Endothelial cell (in vitro differentiated cells): ENCODE data around the gene CAPN15. TPM values are rescaled to one million over a fixed set of nuclear protein-coding genes. Genes with fewer than 3 reads are reported as not detected.

Source experiments
- DNase-seq: peaks from one replicate; pipeline ENCODE4 v3.0.0; 2021; ENCODE audit warnings: low spot score
- H3K27ac Mint-ChIP-seq: one replicate; pipeline ENCODE4 v1.8.0; 2021; ENCODE audit warnings: mixed read lengths, inconsistent platforms; ENCODE audit not compliant: unreplicated experiment
- H3K27me3 Mint-ChIP-seq: one replicate; pipeline ENCODE4 v1.8.0; 2021; ENCODE audit warnings: mild to moderate bottlenecking, moderate library complexity, mixed read lengths, inconsistent platforms; ENCODE audit not compliant: unreplicated experiment
- H3K36me3 Mint-ChIP-seq: one replicate; pipeline ENCODE4 v1.8.0; 2021; ENCODE audit warnings: mild to moderate bottlenecking, low read depth, mixed read lengths, inconsistent platforms; ENCODE audit not compliant: unreplicated experiment
- H3K4me1 Mint-ChIP-seq: one replicate; pipeline ENCODE4 v1.8.0; 2021; ENCODE audit warnings: mild to moderate bottlenecking, mixed read lengths, inconsistent platforms; ENCODE audit not compliant: unreplicated experiment
- H3K4me3 Mint-ChIP-seq: one replicate; pipeline ENCODE4 v1.8.0; 2021; ENCODE audit warnings: mild to moderate bottlenecking, mixed read lengths, inconsistent platforms; ENCODE audit not compliant: unreplicated experiment
- H3K9me3 Mint-ChIP-seq: one replicate; pipeline ENCODE4 v1.8.0; 2021; ENCODE audit warnings: mixed read lengths, inconsistent platforms; ENCODE audit not compliant: unreplicated experiment
- total RNA-seq: library from RNA; stranded (reverse); fragmentation: NEBNext Ultra II Directional; extraction: Animal tissue kit (Norgen Biotek cat#: 25700); gene quantifications from one replicate; pipeline ENCODE4 v1.2.1, GENCODE V29; 2021; ENCODE audit not compliant: unreplicated experiment
- TF ChIP-seq, protein P1 (sequence below): fragments of 200-600 bp; sonication (generic); IDR thresholded peaks from one replicate; pipeline ENCODE4 v1.5.0; 2021; ENCODE audit warnings: antibody characterized with exemption; ENCODE audit not compliant: unreplicated experiment

Gene CAPN15
- total RNA-seq, 1 donor from 2014 or later: 49.0 TPM

DNA sequence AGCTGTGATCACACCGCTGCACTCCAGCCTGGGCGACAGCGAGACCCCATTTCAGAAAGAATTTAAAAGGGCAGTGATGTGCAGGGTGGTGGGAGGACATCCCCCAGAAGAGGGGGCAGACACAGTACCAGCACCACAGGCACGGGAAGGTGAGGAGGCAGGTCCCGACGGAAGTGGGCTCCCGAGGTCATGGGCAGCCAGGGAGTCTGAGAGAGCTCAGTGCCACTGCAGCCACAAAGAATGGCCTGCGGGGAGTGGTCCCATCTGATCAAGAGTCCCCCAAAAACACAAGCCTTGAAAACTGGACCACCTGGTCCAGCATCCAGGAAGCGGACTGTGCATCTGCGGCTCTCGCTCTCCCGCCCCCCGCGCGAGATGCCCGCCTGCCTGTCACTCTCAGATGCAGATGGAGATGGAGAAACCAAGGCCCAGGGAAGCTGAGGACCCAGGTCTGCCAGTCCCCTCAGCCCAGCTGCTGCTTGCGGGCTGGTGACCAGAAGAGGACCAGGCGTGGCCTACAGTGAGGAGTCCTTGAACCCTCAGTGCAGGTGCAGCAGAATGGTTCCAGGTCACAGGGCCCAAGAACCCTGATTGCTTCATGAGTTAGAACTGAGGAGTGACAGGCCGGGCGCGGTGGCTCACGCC, 4.3 kb upstream of the CAPN15 start:
- Mint-ChIP-seq H3K9me3 (no peaks in the 10 kb centered on the region), H3K27ac (peak overlapping the region; percentile 30), H3K4me1 (peaks cover 8% of the 10 kb centered on the region), H3K4me3 (no peak overlapping the region), H3K36me3 (peaks cover 7% of the 10 kb centered on the region), H3K27me3 (peaks cover 19% of the 10 kb centered on the region)
- TF ChIP-seq, protein P1, sequence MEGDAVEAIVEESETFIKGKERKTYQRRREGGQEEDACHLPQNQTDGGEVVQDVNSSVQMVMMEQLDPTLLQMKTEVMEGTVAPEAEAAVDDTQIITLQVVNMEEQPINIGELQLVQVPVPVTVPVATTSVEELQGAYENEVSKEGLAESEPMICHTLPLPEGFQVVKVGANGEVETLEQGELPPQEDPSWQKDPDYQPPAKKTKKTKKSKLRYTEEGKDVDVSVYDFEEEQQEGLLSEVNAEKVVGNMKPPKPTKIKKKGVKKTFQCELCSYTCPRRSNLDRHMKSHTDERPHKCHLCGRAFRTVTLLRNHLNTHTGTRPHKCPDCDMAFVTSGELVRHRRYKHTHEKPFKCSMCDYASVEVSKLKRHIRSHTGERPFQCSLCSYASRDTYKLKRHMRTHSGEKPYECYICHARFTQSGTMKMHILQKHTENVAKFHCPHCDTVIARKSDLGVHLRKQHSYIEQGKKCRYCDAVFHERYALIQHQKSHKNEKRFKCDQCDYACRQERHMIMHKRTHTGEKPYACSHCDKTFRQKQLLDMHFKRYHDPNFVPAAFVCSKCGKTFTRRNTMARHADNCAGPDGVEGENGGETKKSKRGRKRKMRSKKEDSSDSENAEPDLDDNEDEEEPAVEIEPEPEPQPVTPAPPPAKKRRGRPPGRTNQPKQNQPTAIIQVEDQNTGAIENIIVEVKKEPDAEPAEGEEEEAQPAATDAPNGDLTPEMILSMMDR: no peak
- no peak for DNase-seq

DNA sequence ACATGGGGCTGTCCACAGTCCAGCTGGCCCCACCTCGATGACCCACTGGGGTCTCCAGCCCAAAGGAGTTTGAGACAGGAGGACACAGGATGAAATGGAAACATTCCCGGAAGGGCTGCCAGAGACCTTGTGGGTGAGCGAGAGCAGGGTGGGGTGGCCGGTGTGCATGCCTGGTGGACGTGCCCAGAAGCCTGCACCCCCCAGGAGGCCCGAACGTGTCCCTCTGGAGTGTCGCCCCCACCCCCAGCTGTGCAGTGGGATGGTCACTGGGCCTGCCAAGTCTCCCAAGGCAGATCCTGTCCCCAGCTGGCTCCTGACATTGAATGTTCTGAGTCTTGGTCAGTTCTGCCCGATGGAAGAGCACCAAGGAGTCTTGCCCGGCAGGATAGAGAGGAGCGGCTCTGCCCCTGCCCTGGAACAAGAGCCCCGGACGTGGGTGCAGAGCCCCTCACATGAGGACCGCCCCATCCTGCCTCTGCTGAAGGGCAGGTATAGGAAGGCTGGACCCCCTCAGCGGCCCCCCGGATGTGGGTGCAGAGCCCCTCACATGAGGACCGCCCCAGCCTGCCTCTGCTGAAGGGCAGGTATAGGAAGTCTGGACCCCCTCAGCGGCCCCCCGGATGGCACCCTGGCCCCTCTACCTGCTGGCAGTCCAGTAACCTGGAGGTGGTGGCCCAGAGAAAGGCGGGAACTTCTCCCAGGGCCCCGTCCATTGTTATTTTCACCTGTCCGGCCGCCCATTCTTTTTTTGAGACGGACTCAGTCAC, 3.1 kb upstream of the CAPN15 start:
- no peak for DNase-seq
- Mint-ChIP-seq H3K27ac (no peak overlapping the region), H3K4me3 (no peak overlapping the region), H3K36me3 (peaks cover 3% of the 10 kb centered on the region), H3K9me3 (no peaks in the 10 kb centered on the region), H3K27me3 (peaks cover 22% of the 10 kb centered on the region), H3K4me1 (peaks cover 13% of the 10 kb centered on the region)
- TF ChIP-seq, protein P1: no peak

DNA sequence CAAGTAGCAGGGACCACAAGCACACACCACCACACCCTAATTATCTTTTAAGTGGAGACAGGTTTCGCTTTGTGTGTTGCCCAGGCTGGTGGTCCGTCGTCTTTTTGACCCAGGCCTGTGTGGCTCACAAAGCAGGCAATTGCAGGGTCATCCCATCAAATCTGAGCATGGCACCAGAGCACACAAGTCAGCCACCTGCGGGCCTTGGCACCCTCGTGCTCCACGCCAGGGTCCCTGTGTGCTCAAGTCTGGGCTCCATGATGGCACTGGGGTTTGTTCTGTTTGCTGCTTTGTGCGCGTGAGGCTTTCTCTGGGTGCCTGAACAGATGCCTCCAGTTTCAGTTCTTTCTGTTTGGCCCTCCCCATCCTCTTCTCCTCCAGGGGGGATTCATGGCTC, 2.4 kb upstream of the CAPN15 start:
- TF ChIP-seq, protein P1: no peak
- peak overlapping the region; percentile 15 for H3K4me3 Mint-ChIP-seq

DNA sequence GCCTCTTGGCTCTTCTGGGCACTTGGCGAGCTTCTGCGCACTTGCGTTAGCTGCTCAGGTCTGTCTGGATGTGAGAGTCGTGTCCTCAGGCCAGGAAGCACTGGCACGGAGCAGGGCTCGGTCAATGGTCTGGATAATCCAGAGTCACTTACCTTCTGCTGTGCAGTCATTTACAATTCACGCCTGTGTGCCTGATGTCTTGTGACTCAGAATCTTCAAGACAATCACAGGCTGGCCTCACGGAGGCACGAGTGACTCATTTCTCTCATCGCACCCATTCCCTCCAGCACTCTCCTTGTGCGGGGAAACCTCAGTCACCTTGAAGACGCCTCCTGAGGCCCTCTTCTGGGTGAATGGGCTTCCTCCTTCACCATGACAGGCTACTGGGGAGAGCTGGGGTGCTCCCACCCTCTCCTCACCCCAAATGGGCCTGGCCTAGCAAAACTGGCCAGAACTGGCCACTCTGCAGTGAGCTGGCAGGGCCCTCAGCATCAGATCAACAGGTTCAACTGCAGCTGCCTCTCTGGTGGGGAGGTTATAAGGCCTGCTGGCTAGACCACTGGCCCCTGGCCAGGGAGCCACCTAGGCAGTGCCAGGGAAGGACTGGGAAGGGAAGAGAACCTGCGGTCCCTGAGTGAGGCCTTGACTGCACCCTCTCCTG, 1.9 kb upstream of the CAPN15 start:
- TF ChIP-seq, protein P1: no peak
- no peaks in the 10 kb centered on the region for H3K36me3 Mint-ChIP-seq
- no peaks in the 10 kb centered on the region for H3K9me3 Mint-ChIP-seq
- H3K27ac Mint-ChIP-seq: peak overlapping the region; percentile 70
- no peak for DNase-seq
- peak overlapping the region; percentile 15 for H3K4me3 Mint-ChIP-seq
- H3K27me3 Mint-ChIP-seq: peaks cover 27% of the 10 kb centered on the region
- peaks cover 13% of the 10 kb centered on the region for H3K4me1 Mint-ChIP-seq

More for the DNA sequence above, 2.4 kb upstream of the CAPN15 start:
- Mint-ChIP-seq H3K36me3 (no peaks in the 10 kb centered on the region), H3K27me3 (peaks cover 23% of the 10 kb centered on the region), H3K27ac (peak overlapping the region; percentile 70), H3K4me1 (peaks cover 13% of the 10 kb centered on the region), H3K9me3 (no peaks in the 10 kb centered on the region)
- DNase-seq: no peak
